ENCODE measurements around the gene TMEM272.

The TMEM272 gene

DNA sequence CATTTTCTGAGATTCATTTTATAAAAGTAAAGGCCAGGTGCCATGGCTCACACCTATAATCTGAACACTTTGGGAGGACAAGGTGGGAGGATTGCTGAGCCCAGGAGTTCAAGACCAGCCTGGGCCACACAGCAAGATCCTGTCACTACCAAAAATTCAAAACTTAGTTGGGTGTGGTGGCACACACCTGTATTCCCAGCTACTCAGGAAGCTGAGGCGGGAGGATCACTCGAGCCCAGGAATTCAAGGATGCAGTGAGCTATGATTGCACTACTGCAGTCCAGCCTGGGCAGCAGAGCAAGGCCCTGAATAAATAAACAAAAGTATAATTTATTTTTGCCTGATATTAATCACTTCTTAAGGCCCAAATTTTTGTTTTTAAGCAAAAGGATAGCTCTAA is 81.5 kb downstream of the TMEM272 start:
- TF ChIP-seq, protein P1, sequence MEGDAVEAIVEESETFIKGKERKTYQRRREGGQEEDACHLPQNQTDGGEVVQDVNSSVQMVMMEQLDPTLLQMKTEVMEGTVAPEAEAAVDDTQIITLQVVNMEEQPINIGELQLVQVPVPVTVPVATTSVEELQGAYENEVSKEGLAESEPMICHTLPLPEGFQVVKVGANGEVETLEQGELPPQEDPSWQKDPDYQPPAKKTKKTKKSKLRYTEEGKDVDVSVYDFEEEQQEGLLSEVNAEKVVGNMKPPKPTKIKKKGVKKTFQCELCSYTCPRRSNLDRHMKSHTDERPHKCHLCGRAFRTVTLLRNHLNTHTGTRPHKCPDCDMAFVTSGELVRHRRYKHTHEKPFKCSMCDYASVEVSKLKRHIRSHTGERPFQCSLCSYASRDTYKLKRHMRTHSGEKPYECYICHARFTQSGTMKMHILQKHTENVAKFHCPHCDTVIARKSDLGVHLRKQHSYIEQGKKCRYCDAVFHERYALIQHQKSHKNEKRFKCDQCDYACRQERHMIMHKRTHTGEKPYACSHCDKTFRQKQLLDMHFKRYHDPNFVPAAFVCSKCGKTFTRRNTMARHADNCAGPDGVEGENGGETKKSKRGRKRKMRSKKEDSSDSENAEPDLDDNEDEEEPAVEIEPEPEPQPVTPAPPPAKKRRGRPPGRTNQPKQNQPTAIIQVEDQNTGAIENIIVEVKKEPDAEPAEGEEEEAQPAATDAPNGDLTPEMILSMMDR (IDR thresholded peaks at IDR 0.05; ENCODE audit: extremely low read depth, insufficient read depth, missing control alignments) = no peak
- in situ Hi-C loops (cut with MboI; ENCODE audit: low pct_unique_long_range_greater_than_20kb, low sequenced_read_pairs, unreplicated experiment) = no loop called here
- no peak for DNase-seq (ENCODE audit: low spot score)

Measured in GM13977 (cell line).